HEK293 (cell line): Measurements from ENCODE around the gene INSIG2.

ENCODE experiments used
- CTCF ChIP-seq: fragments of 450-650 bp; formaldehyde crosslinking; IDR thresholded peaks from 2 replicates; pipeline ENCODE4 v1.5.1; 2016; ENCODE audit warnings: missing biosample characterization, missing genetic modification characterization
- REPIN1 ChIP-seq: fragments of 450-650 bp; formaldehyde crosslinking; IDR thresholded peaks from 2 replicates; pipeline ENCODE4 v1.5.1; 2017; ENCODE audit warnings: missing biosample characterization, missing genetic modification characterization, low read depth
- YY1 ChIP-seq: fragments of 450-650 bp; formaldehyde crosslinking; IDR thresholded peaks from 2 replicates; pipeline ENCODE4 v1.5.1; 2018; ENCODE audit warnings: missing biosample characterization, missing genetic modification characterization

GRCh38 chr2:118128826-118129225 is 40.6 kb downstream of the INSIG2 start:
- TF ChIP-seq REPIN1 (tag by site-specific recombination) (no peak), YY1 (tag by site-specific recombination) (no peak), CTCF (no peak)
